ENCODE measurements around the gene PRKCQ. TPM values are rescaled to one million over a fixed set of nuclear protein-coding genes. Genes with fewer than 3 reads are reported as not detected.

PRKCQ gene
- total and polyA plus RNA-seq, 2 of the 13 experiments (the other 11 are each of a cell fraction or from before 2014, with no cell fraction given): 0.13 to 0.35 TPM

- POLR2A ChIA-PET: no interaction called here
- H3K4me1 ChIP-seq (ENCODE audit: insufficient read depth, low read length): no peaks in the 10 kb centered on the region
- H3K9ac ChIP-seq (ENCODE audit: insufficient read depth, low read depth, low read length): no peak overlapping the region
- CTCF ChIA-PET (ENCODE audit: low intra/inter-chr PET ratio, low total read pairs): no interaction called here
- H3K4me2 ChIP-seq (ENCODE audit: low read depth, low read length): no peak overlapping the region
- H3K36me3 ChIP-seq (replicated peaks in 1 of 2; ENCODE audit: control insufficient read depth in 1 of 2, insufficient read depth in 2 of 2, low read length in 2 of 2): no peaks in the 10 kb centered on the region
- H3K79me2 ChIP-seq (ENCODE audit: insufficient read depth, low read length): no peaks in the 10 kb centered on the region
- FAIRE-seq (no peak), DNase-seq (ENCODE audit: low spot score) (no peak), ATAC-seq (no peak)
- no TSS peak for BruUV-seq (replicated peaks)
- H4K20me1 ChIP-seq (ENCODE audit: insufficient read depth, low read length): no peaks in the 10 kb centered on the region
- H3K27me3 ChIP-seq (ENCODE audit: control insufficient read depth in 1 of 2, insufficient read depth in 2 of 2, low read length in 2 of 2): no peaks in the 10 kb centered on the region
- no peak overlapping the region for H3K4me3 ChIP-seq (replicated peaks in 1 of 3; ENCODE audit: insufficient read depth in 1 of 3, low read depth in 2 of 3, low read length in 3 of 3)
- H2AFZ ChIP-seq (ENCODE audit: low read length): no peak overlapping the region
- no peaks in the 10 kb centered on the region for H3K9me3 ChIP-seq (ENCODE audit: low read length)
- in situ Hi-C loops (cut with HindIII; ENCODE audit: extremely low pct_ligation_motif_present, low pct_unique_long_range_greater_than_20kb): no loop called here
- intact Hi-C loops (cut with micrococcal nuclease; ENCODE audit: unreplicated experiment): no loop called here
- H3K27ac ChIP-seq (ENCODE audit: extremely low read length, insufficient read depth, low read length): no peak overlapping the region
- no peak for TF ChIP-seq SIN3B (IDR thresholded peaks at IDR 0.05; ENCODE audit: low read length)
- TF ChIP-seq PHF8 (CRISPR knock-in tag; IDR thresholded peaks at IDR 0.05): no peak
- TF ChIP-seq ZC3H4 (CRISPR knock-in tag; IDR thresholded peaks at IDR 0.05; ENCODE audit: borderline replicate concordance): no peak
- TF ChIP-seq ZNF234 (CRISPR knock-in tag; conservative IDR thresholded peaks at IDR 0.05): no peak
- no peak for TF ChIP-seq GABPB1 (CRISPR knock-in tag; IDR thresholded peaks at IDR 0.05)
- TF ChIP-seq REPIN1 (CRISPR knock-in tag; IDR thresholded peaks at IDR 0.05; ENCODE audit: borderline replicate concordance, low read depth): no peak
- TF ChIP-seq THAP11 (CRISPR knock-in tag; IDR thresholded peaks at IDR 0.05): no peak
These were observed 29.5 kb upstream of the PRKCQ start for GRCh38 chr10:6609625-6610024.

GRCh38 chr10:6607778-6608177, 27.7 kb upstream of the PRKCQ start:
- ChIA-PET CTCF (ENCODE audit: low intra/inter-chr PET ratio, low total read pairs) (no interaction called here), POLR2A (no interaction called here)
- Histone ChIP-seq H3K36me3 (replicated peaks in 1 of 2; ENCODE audit: control insufficient read depth in 1 of 2, insufficient read depth in 2 of 2, low read length in 2 of 2) (no peaks in the 10 kb centered on the region), H4K20me1 (ENCODE audit: insufficient read depth, low read length) (no peaks in the 10 kb centered on the region), H3K27ac (ENCODE audit: extremely low read length, insufficient read depth, low read length) (no peak overlapping the region), H3K9me3 (ENCODE audit: low read length) (no peaks in the 10 kb centered on the region), H3K9ac (ENCODE audit: insufficient read depth, low read depth, low read length) (no peak overlapping the region), H3K79me2 (ENCODE audit: insufficient read depth, low read length) (no peaks in the 10 kb centered on the region), H3K4me2 (ENCODE audit: low read depth, low read length) (no peak overlapping the region), H3K4me3 (replicated peaks in 1 of 3; ENCODE audit: insufficient read depth in 1 of 3, low read depth in 2 of 3, low read length in 3 of 3) (no peak overlapping the region), H3K4me1 (ENCODE audit: insufficient read depth, low read length) (no peaks in the 10 kb centered on the region), H2AFZ (ENCODE audit: low read length) (no peak overlapping the region), H3K27me3 (ENCODE audit: control insufficient read depth in 1 of 2, insufficient read depth in 2 of 2, low read length in 2 of 2) (0 out of 5 replicates have a peak, but pooled peaks cover 0 to 4% of the 10 kb centered on the region in 2 experiments)
- intact Hi-C loops (cut with micrococcal nuclease; ENCODE audit: unreplicated experiment): no loop called here
- ATAC-seq: no peak
- no peak for DNase-seq (ENCODE audit: low spot score)
- TF ChIP-seq TFDP2 (CRISPR knock-in tag; IDR thresholded peaks at IDR 0.05): no peak
- no peak for TF ChIP-seq NCOA2 (CRISPR knock-in tag; IDR thresholded peaks at IDR 0.05)
- TF ChIP-seq ZNF547 (CRISPR knock-in tag; IDR thresholded peaks at IDR 0.05): no peak
- TF ChIP-seq ZNF550 (CRISPR knock-in tag; IDR thresholded peaks at IDR 0.05; ENCODE audit: borderline replicate concordance): no peak
- no peak for TF ChIP-seq ZFP91 (CRISPR knock-in tag; IDR thresholded peaks at IDR 0.05; ENCODE audit: borderline replicate concordance)
- TF ChIP-seq ZNF672 (CRISPR knock-in tag; IDR thresholded peaks at IDR 0.05): no peak
- TF ChIP-seq RFX5 (IDR thresholded peaks at IDR 0.05; ENCODE audit: low read depth, low read length): no peak
- TF ChIP-seq ZNF792 (CRISPR knock-in tag; IDR thresholded peaks at IDR 0.05): no peak
- in situ Hi-C loops (cut with HindIII; ENCODE audit: extremely low pct_ligation_motif_present, low pct_unique_long_range_greater_than_20kb): no loop called here
- no TSS peak for BruUV-seq (replicated peaks)
- FAIRE-seq: no peak
- 0% methylated on average over 2 of the region's 2 CpGs for WGBS (ENCODE audit: low lambda C conversion rate)

Data from HepG2 (cell line).